GM10248 (cell line): ENCODE results near the gene ACSL1.

Source experiments
- CTCF ChIA-PET: fragments of 300-600 bp; sonication (Branson Sonifier 250); formaldehyde crosslinking; extraction: SDS; loops from one replicate; lab custom pipeline; 2021; ENCODE audit warnings: antibody characterized with exemption; lab: Yijun Ruan, JAX
- POLR2A ChIA-PET: fragments of 350-650 bp; sonication (Branson Sonifier 250); formaldehyde crosslinking; extraction: SDS; loops from one replicate; lab custom pipeline; 2020; ENCODE audit warnings: antibody characterized with exemption; lab: Yijun Ruan, JAX
- DNase-seq: peaks from one replicate; pipeline ENCODE4 v3.0.0; 2012; ENCODE audit errors: extremely low spot score
- CTCF ChIP-seq: IDR thresholded peaks from 2 replicates; pipeline ENCODE4 v1.5.1; 2012; ENCODE audit warnings: mild to moderate bottlenecking, low read depth; ENCODE audit errors: extremely low read depth, missing control alignments, control extremely low read depth

Gene ACSL1

DNA sequence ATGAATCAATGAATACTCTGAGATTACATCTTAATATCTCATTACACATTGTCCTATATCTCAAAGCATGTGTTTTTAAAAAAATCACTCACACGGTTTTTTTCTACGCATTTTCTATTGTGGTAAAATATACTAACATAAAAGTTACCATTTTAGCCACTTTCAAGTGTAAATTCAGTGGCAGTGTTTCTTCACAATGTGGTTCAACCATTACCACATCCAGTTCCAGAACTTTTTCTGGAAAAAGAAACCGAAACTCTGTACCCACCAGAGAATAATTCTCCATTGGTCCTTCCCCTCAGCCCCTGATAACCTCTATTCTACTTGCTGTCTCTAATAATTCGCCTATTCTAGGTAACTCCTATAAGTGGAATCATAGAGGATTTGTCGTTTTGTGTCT lies 35.3 kb upstream of the ACSL1 start:
- ChIA-PET POLR2A (interaction anchor here (0.6 kb wide), 1 partner anchor 60 kb away, joined by 3 read pairs; no protein-coding TSS in a partner anchor), CTCF (no interaction called here)
- DNase-seq: no peak
- no peak for TF ChIP-seq CTCF

GRCh38 chr4:184860018-184860779 lies 34.4 kb upstream of the ACSL1 start:
- TF ChIP-seq CTCF: no peak
- ChIA-PET CTCF (interaction anchor here (0.9 to 2.6 kb wide), 5 partner anchors 9 to 115 kb away, joined by 3 to 11 read pairs (median 3); no protein-coding TSS in a partner anchor), POLR2A (interaction anchor here (0.6 to 0.7 kb wide), 2 partner anchors 48 to 61 kb away, joined by 3 read pairs; no protein-coding TSS in a partner anchor)
- DNase-seq: peak; percentile 49

DNA sequence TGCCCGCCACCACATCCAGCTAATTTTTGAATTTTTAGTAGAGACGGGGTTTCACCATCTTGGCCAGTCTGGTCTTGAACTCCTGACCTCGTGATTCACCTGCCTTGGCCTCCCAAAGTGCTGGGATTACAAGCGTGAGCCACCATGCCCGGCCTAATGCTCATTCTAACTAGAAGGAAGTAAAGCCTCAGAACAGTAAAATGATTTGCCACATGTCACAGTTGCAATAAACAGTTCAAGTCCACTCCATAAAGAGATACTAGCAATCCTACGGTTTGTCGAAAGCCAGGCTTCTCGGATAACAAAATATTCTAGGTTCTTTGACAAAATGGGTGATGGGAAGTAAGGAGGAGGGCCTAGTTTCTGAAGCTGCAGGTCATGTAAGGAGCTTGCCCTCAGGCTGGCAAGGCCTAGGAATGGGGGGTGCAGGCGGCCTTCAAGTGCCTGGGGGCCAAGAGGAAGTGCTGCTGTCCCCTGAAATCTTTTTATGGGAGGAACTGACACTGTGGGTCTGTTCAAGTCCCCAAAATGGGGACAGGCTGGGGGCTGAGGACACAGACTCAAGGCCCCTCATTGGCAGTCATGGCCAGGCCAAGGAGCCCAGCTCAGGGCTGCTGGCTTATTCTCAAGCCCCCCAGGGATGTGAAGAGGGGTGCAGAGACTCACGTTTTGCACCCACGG lies 31.8 kb upstream of the ACSL1 start:
- ChIA-PET POLR2A (no interaction called here), CTCF (interaction anchor here (1.3 kb wide), 1 partner anchor 40 kb away, joined by 4 read pairs; no protein-coding TSS in a partner anchor)
- TF ChIP-seq CTCF: no peak
- DNase-seq: no peak

GRCh38 chr4:184856277-184856609 lies 30.5 kb upstream of the ACSL1 start:
- ChIA-PET CTCF (interaction anchor here (1.1 to 1.7 kb wide), 2 partner anchors 22 to 24 kb away, joined by 4 to 5 read pairs; no protein-coding TSS in a partner anchor), POLR2A (no interaction called here)
- TF ChIP-seq CTCF: no peak
- peak; percentile 45 for DNase-seq

- no peak for TF ChIP-seq CTCF
- ChIA-PET CTCF (interaction anchor here (0.9 to 1.1 kb wide), 2 partner anchors 9 to 280 kb away, joined by 3 to 4 read pairs; no protein-coding TSS in a partner anchor), POLR2A (no interaction called here)
- DNase-seq: peak; percentile 40
Measured at GRCh38 chr4:184854673-184855072, 28.9 kb upstream of the ACSL1 start.

GRCh38 chr4:184853436-184853835 lies 27.7 kb upstream of the ACSL1 start:
- DNase-seq: no peak
- ChIA-PET POLR2A (no interaction called here), CTCF (interaction anchor here (1.1 kb wide), 1 partner anchor 10 kb away, joined by 3 read pairs; no protein-coding TSS in a partner anchor)
- TF ChIP-seq CTCF: no peak
